Activated T-cell treated with anti-CD3 and anti-CD28 coated beads, Interleukin-2, amount 50 U/mL, for 24 hours (primary cell): ENCODE measurements around the gene DISC1.

Experiments
- DNase-seq: peaks from one replicate; pipeline ENCODE4 v3.0.0-alpha.2; 2020
- H3K27ac Mint-ChIP-seq: 2 replicates; pipeline ENCODE4 v1.8.0; 2020; ENCODE audit warnings: mild to moderate bottlenecking, mixed read lengths
- H3K27me3 Mint-ChIP-seq: 2 replicates; pipeline ENCODE4 v1.8.0; 2020; ENCODE audit warnings: mixed read lengths
- H3K36me3 Mint-ChIP-seq: 2 replicates; pipeline ENCODE4 v1.8.0; 2020; ENCODE audit warnings: low read depth, mixed read lengths
- H3K4me1 Mint-ChIP-seq: 2 replicates; pipeline ENCODE4 v1.8.0; 2020; ENCODE audit warnings: low read depth, mixed read lengths
- H3K4me3 Mint-ChIP-seq: 2 replicates; pipeline ENCODE4 v1.8.0; 2020; ENCODE audit warnings: mild to moderate bottlenecking, moderate library complexity, mixed read lengths
- H3K9me3 Mint-ChIP-seq: 2 replicates; pipeline ENCODE4 v1.8.0; 2020; ENCODE audit warnings: mixed read lengths

Gene DISC1

DNA sequence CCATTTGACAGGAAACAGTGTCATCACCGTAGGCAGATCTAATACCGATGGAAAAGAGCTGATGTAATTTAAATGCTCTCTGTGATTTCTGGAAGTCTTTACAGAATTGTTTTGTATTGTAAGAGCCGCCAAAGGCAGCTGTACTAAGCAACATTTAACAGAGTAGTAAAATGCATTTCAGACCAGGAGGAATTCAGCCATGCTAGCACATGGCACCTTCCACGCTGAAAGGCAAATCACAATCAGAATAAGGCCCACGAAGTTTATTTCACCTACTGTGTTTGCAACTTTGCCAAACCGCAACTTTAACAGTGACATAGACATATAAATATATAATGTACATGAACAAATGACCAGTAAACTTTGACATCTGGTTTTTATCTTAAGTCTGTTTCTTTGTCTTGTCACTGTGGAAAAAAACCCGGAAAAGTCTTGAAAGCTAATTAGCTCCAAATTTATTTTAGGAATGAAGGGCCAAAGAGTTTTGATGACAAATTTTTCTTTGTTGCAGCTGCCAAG is 26.1 kb upstream of the DISC1 start:
- Mint-ChIP-seq H3K4me1 (peaks cover 9% of the 10 kb centered on the region), H3K27me3 (no peaks in the 10 kb centered on the region), H3K4me3 (no peak overlapping the region), H3K27ac (no peak overlapping the region), H3K36me3 (no peaks in the 10 kb centered on the region), H3K9me3 (no peaks in the 10 kb centered on the region)
- DNase-seq: no peak

DNA sequence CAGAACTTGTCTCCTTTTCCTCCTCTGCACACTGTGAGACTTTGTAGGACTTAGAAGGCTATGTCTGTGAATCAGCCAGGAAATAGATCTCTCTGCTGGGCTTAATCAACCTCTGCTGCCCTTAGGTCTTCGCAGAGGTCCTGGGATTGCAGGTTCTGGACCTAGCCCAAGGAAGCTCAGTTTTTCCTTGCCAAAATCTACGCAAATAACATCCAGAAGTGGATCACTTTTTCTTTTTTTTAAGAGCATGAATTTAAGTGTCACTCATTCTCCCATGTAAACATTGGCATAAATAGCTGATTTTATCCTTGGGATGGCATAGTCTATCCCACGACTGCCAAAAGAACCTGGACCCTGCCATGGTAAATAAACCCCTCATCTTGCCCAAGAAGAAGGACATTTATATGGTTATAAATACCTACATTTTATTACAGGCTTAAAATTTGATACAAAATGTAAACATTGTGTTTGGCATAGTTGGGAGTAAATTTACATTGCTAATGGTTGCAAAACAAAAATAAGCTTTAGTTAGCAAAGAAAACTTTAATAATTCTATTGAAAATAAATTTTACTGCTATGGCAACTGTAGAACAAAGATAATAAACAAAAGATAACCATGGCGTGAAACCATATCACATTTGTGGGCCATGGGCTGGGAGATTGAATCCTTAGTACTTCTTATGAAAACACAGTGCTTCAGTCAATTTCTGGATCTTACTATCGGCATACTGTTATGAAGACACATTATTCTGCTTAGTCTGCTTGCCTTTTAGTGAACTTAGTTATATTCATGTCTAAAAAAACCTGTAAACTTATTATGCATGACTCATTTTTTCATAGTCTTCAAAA is 24.5 kb upstream of the DISC1 start:
- no peak for DNase-seq
- Mint-ChIP-seq H3K36me3 (no peaks in the 10 kb centered on the region), H3K27me3 (no peaks in the 10 kb centered on the region), H3K27ac (no peak overlapping the region), H3K9me3 (no peaks in the 10 kb centered on the region), H3K4me1 (peaks cover 6% of the 10 kb centered on the region), H3K4me3 (no peak overlapping the region)

DNA sequence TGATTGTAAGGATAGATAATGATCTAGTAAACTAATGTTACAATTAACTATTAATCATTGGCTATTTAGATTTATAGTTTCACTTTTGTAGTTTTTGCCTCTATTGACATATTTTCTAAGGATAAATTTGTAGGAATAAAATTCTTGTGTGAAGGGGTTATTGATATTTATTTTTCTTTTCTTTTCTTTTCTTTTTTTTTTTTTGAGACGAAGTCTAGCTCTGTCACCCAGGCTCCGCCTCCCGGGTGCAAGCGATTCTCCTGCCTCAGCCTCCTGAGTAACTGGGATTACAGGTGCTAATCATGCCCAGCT is 24.0 kb upstream of the DISC1 start:
- no peaks in the 10 kb centered on the region for H3K36me3 Mint-ChIP-seq
- H3K4me1 Mint-ChIP-seq: peaks cover 6% of the 10 kb centered on the region
- no peaks in the 10 kb centered on the region for H3K9me3 Mint-ChIP-seq
- H3K27me3 Mint-ChIP-seq: no peaks in the 10 kb centered on the region
- no peak for DNase-seq
- H3K4me3 Mint-ChIP-seq: no peak overlapping the region
- no peak overlapping the region for H3K27ac Mint-ChIP-seq

DNA sequence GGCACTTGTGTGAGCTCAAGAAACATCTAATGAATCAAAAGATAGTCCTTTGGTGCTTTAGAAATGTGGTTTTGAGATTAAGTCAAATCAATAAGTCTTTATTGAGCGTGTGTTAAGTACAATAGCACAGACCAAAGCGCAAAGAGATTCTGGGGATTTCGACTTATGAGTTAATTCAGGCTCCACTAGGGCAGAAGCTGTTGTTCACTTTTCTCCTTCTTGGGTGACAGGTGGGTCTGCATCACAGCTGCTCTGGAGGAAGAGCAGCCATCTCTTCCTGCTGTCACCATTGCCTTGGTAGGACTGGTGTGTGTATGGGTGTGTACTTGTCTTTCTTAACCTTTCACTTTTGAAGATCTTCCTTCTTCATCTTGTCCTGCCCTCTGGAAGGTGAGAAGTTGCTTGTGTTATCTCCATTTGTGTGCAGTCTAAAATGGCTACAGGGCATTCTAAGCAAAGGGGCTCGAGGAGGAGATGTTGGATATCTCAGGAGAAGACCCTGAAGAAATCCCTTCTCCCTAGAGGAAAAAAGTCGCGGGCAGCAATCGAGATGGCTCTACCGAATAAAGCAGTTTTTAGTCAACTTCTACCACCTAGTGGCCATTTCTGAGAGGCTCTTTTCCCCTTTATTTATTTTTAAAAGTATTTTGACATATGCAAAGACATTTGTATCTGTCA is 22.9 kb upstream of the DISC1 start:
- DNase-seq: no peak
- H3K4me1 Mint-ChIP-seq: peaks cover 6% of the 10 kb centered on the region
- H3K4me3 Mint-ChIP-seq: peak overlapping the region; percentile 87
- no peaks in the 10 kb centered on the region for H3K27me3 Mint-ChIP-seq
- H3K36me3 Mint-ChIP-seq: no peaks in the 10 kb centered on the region
- H3K9me3 Mint-ChIP-seq: no peaks in the 10 kb centered on the region
- H3K27ac Mint-ChIP-seq: peak overlapping the region; percentile 88

DNA sequence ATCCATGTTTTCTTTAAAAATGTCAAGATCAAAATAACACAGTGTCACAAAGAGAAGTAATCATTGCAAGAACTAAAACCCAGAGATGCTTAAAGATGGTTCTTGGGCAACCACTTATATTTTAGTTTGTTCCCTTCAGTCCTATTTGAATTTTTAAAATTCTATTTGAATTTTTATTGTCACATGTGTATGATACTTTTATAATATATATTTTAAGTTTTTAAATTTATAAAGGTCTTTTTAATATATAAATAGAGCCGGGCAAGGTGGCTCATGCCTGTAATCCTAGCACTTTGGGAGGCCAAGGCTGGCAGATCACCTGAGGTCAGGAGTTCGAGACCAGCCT is 22.3 kb upstream of the DISC1 start:
- H3K27ac Mint-ChIP-seq: peak overlapping the region; percentile 88
- no peak for DNase-seq
- H3K9me3 Mint-ChIP-seq: no peaks in the 10 kb centered on the region
- H3K4me3 Mint-ChIP-seq: peak overlapping the region; percentile 87
- H3K27me3 Mint-ChIP-seq: no peaks in the 10 kb centered on the region
- peaks cover 6% of the 10 kb centered on the region for H3K4me1 Mint-ChIP-seq
- H3K36me3 Mint-ChIP-seq: no peaks in the 10 kb centered on the region

DNA sequence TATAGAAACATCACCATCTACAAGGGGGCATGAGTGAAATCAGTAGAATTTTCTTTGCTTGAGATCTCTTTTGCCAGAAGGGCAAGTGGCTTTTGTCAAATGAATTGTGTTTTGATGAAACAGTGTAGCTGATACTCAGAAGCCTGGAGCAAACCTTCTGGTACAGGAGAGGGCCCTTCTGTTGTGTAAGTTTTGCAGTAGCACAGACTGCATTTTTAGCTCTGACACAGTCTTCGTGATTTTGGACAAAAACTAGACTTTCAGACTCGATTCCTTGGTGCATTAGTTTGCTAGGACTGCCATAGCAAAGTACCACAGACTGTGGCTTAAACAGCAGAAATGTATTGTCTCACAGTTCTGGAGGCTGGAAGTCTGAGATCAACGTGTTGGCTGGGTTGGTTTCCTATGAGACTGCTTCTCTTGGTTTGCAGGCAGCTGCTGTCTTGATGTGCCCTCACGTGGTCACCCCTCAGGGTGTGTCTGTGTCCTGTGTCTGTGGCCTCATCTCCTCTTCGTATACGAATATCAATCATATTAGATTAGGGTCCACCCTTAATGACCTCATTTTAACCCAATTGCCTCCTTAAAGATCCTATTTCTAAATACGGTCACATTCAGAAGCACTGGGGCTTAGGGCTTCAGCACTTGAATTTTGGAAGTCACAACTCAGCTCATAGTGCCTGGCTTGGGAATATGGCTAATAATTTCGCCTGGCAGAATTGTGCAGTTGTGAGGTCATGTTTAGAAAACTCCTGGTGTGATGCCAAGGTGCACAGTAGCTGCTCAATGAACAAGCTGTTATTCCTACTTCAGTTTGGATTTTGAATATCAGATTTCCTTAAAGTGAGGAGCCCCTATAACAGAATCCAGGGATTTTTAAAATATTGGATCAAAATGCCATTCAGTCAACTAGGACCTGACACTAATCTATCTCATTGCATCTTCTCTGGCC is 21.2 kb upstream of the DISC1 start:
- DNase-seq: no peak
- Mint-ChIP-seq H3K36me3 (no peaks in the 10 kb centered on the region), H3K27ac (no peak overlapping the region), H3K4me3 (no peak overlapping the region), H3K4me1 (peaks cover 6% of the 10 kb centered on the region), H3K9me3 (no peaks in the 10 kb centered on the region), H3K27me3 (no peaks in the 10 kb centered on the region)

DNA sequence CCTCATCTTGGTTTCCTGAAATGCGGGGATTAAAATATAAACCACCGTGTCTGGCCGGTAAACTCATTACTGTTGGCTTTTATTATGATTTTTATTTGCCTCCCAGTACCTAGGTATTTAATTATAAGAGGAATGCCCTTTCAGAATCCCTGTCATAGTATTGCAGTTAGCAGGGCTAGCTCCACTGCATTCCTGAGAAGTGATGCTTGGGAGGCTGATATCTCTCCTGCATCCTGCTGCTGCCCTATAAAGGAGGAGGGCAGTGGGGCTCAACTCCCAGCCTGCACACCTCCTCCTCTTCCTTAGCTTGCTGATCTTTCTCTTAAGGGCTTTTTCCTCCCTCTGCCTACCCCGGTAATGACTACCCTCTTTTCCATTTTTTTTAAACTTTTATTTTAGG is 19.9 kb upstream of the DISC1 start:
- Mint-ChIP-seq H3K4me1 (peaks cover 17% of the 10 kb centered on the region), H3K4me3 (no peak overlapping the region), H3K36me3 (no peaks in the 10 kb centered on the region), H3K27me3 (no peaks in the 10 kb centered on the region), H3K27ac (no peak overlapping the region), H3K9me3 (no peaks in the 10 kb centered on the region)
- no peak for DNase-seq

DNA sequence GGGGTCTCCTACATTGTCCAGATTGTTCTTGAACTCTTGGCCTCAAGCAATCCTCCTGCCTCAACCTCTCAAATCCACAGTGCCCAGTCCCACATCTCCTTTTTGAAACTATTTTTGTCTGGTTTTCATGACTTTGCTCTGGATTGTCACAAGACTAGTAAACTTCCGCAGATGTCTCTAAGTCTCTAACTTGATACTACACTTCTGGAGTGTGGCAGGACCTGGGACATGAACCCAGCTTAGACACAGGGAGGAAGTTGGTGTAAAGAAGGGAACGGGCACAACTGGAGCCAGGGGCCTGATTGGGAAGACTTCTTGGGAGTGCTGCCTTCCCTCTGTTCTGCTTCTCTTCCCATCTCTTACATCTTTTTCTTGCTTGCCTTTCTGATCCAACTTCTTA is 16.2 kb upstream of the DISC1 start:
- Mint-ChIP-seq H3K4me3 (no peak overlapping the region), H3K4me1 (peaks cover 47% of the 10 kb centered on the region)

DNA sequence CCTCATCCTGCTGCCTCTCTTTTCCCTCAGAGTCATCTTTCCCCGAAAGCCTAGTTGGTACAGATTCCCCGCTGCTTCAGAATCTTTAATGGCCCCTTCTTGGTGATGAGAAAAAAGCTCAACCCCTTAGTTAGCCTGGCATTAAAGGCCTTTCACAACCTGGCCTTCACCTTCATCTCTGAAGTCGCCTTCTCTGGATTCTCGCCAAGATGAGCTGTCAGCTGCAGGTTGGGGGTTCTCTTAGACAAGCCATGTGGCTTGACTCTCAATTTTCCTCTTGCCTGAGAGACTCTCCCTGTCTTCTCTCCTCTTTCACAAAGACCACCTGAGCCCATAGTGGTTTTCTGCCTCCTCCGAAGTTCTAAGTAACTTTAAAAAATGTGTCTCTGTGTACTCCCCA is 15.5 kb upstream of the DISC1 start:
- no peak overlapping the region for H3K27ac Mint-ChIP-seq
- H3K27me3 Mint-ChIP-seq: no peaks in the 10 kb centered on the region
- H3K4me3 Mint-ChIP-seq: no peak overlapping the region
- DNase-seq: no peak
- peaks cover 13% of the 10 kb centered on the region for H3K9me3 Mint-ChIP-seq
- peaks cover 47% of the 10 kb centered on the region for H3K4me1 Mint-ChIP-seq
- H3K36me3 Mint-ChIP-seq: peaks cover 5% of the 10 kb centered on the region

More for the DNA sequence above, 16.2 kb upstream of the DISC1 start:
- H3K36me3 Mint-ChIP-seq: peaks cover 5% of the 10 kb centered on the region
- no peaks in the 10 kb centered on the region for H3K27me3 Mint-ChIP-seq
- H3K9me3 Mint-ChIP-seq: peaks cover 13% of the 10 kb centered on the region
- DNase-seq: no peak
- no peak overlapping the region for H3K27ac Mint-ChIP-seq

DNA sequence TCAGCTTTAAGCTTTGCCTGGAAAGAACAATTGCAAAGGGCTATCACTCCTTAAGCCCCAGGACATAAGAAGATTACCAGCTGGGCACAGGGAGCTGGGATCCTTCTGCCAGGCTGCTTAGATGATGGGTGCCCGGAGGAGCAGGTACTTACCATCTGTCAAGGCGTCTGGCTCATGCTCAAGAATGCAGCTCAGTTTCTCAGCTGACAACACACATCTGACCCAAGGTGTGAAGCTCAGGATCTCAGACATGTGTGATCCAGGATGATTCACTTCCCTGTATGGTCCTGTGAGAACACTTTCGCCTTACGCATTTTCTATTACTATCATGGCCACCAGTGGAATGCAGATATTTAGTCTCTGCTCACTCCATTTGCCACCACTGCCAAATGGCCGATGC is 14.7 kb upstream of the DISC1 start:
- Mint-ChIP-seq H3K27me3 (no peaks in the 10 kb centered on the region), H3K36me3 (peaks cover 5% of the 10 kb centered on the region), H3K9me3 (peaks cover 13% of the 10 kb centered on the region), H3K27ac (peak overlapping the region; percentile 47), H3K4me3 (no peak overlapping the region), H3K4me1 (peaks cover 47% of the 10 kb centered on the region)
- DNase-seq: no peak

DNA sequence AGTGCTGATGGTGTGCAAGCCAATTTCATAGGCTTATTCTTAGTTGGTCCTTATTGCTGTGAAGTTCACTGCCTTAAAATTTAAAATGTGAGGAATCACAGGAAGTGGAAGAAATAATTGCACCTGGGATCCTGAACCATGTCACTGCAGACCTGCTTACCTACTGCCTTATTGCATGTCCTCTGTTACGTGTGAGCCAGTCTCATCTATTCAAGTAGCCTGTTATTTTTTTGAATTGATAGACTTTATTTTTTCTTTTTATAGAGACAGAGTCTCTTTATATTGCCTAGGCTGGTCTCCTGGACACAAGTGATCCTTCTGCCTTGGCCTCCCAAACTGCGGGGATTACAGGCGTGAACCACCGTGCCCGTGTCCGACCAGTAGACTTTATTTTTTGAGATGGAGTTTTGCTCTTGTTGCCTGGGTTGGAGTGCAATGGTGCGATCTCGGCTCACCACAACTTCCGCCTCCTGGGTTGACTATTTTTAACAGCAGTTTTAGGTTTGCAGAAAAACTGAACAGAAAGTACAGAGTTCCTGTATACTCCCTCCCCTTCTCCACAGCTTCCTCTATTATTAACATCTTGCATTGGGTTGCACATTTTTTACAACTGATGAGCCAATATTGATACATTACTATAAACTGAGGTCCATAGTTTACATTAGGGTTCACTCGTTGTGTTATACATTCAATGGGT is 14.0 kb upstream of the DISC1 start:
- Mint-ChIP-seq H3K27me3 (no peaks in the 10 kb centered on the region), H3K9me3 (peaks cover 13% of the 10 kb centered on the region), H3K4me3 (peak overlapping the region; percentile 66), H3K36me3 (peaks cover 5% of the 10 kb centered on the region), H3K4me1 (peaks cover 47% of the 10 kb centered on the region), H3K27ac (peak overlapping the region; percentile 83)
- DNase-seq: peak; percentile 50

DNA sequence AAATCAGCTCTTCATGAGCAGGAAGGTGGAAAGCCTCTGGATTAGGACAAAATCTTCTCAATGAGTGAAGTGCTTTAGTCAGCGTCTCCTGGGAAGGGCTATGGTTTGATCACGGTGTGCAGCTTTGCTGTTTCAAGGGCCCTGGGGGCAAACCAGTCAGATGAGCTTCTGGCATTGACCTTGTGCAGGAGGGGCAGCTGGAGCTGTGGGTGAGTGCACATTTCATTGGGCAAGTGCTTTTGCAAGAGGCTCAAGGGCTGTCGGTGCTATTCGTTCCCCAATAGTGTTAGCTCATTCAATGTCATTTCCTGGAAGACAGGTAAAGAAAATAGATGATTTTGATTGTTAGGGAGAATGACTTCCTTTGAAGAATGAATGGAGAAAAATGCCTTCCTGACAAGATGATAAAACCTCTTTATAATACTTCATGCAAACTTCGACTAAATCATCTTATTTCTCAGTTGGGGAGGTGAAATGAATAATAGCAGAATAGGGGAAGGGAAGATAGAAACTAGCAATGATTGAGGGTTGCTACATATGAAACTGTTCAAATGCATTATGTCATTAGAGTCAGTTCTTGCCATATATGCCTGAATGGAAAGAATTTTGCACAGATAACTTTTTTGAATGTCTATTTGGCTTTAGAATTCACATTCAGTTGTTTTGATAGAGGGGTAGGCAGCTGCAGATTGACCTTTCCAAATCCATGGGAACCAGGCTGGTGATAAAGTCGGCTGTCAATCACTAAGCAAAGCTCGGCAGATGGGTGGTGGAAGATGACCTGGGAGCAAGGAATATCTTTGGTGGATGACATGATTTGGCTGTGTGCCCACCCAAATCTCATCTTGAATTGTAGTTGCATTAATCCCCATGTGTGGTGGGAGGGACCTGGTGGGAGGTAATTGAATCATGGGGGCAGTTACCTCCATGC is 12.9 kb upstream of the DISC1 start:
- Mint-ChIP-seq H3K27ac (peak overlapping the region; percentile 19), H3K4me3 (no peak overlapping the region), H3K36me3 (peaks cover 5% of the 10 kb centered on the region), H3K4me1 (peaks cover 47% of the 10 kb centered on the region), H3K9me3 (peaks cover 13% of the 10 kb centered on the region), H3K27me3 (no peaks in the 10 kb centered on the region)
- no peak for DNase-seq

DNA sequence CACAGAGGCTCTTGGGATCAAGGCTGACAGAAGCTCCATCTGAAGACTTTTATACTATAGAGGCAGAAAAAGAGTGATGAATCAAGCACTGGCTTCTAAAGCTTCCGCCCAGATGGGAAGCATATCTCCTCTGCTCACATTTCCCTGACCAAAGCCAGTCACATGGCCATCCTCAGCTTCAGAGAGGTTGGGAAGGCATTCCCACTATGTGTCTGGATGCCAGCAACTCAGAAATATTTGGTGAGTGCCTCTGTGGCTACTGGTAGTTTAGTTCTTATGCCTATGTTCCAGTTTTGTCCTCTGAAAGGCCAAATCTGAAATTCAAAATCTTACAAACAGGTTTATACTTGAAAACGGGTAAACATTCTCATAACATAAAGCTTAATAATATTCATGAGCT is 9.9 kb upstream of the DISC1 start:
- no peak overlapping the region for H3K4me3 Mint-ChIP-seq
- H3K4me1 Mint-ChIP-seq: peaks cover 36% of the 10 kb centered on the region
- H3K27ac Mint-ChIP-seq: no peak overlapping the region
- H3K27me3 Mint-ChIP-seq: no peaks in the 10 kb centered on the region
- H3K9me3 Mint-ChIP-seq: peaks cover 13% of the 10 kb centered on the region
- H3K36me3 Mint-ChIP-seq: peaks cover 5% of the 10 kb centered on the region
- DNase-seq: no peak
